Measurements from ENCODE around the gene PPP2R3B.

Gene PPP2R3B

GRCh38 chrX:335758-336155 lies 51.0 kb downstream of the PPP2R3B start:
- Histone ChIP-seq H3K79me2 (ENCODE audit: insufficient read depth, low read length) (no peaks in the 10 kb centered on the region), H3K9ac (ENCODE audit: low read depth, low read length) (no peak overlapping the region), H3K9me3 (ENCODE audit: insufficient read depth, low read length, severe bottlenecking) (no peaks in the 10 kb centered on the region), H3K27me3 (ENCODE audit: insufficient read depth, low read length, poor library complexity) (no peaks in the 10 kb centered on the region), H2AFZ (ENCODE audit: low read depth, low read length) (no peak overlapping the region), H4K20me1 (ENCODE audit: insufficient read depth, low read length) (peaks cover 7% of the 10 kb centered on the region), H3K27ac (ENCODE audit: low read length) (no peak overlapping the region), H3K4me1 (ENCODE audit: insufficient read depth, low read length) (no peaks in the 10 kb centered on the region), H3K36me3 (ENCODE audit: insufficient read depth, low read length) (peaks cover 59% of the 10 kb centered on the region), H3K4me3 (ENCODE audit: low read depth in 1 of 2, low read length in 2 of 2) (no peak overlapping the region), H3K4me2 (ENCODE audit: insufficient read depth, low read length) (no peak overlapping the region)
- no peak for TF ChIP-seq EZH2 (IDR thresholded peaks at IDR 0.05; ENCODE audit: borderline replicate concordance, low read depth, low read length, severe bottlenecking)
- TF ChIP-seq, protein P1, sequence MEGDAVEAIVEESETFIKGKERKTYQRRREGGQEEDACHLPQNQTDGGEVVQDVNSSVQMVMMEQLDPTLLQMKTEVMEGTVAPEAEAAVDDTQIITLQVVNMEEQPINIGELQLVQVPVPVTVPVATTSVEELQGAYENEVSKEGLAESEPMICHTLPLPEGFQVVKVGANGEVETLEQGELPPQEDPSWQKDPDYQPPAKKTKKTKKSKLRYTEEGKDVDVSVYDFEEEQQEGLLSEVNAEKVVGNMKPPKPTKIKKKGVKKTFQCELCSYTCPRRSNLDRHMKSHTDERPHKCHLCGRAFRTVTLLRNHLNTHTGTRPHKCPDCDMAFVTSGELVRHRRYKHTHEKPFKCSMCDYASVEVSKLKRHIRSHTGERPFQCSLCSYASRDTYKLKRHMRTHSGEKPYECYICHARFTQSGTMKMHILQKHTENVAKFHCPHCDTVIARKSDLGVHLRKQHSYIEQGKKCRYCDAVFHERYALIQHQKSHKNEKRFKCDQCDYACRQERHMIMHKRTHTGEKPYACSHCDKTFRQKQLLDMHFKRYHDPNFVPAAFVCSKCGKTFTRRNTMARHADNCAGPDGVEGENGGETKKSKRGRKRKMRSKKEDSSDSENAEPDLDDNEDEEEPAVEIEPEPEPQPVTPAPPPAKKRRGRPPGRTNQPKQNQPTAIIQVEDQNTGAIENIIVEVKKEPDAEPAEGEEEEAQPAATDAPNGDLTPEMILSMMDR (IDR thresholded peaks at IDR 0.05; ENCODE audit: borderline replicate concordance, extremely low read depth, low read length, poor library complexity, severe bottlenecking): no peak
- ATAC-seq (ENCODE audit: insufficient read depth, low read depth): no peak
- DNase-seq: no peak

- H3K4me1 ChIP-seq (ENCODE audit: insufficient read depth, low read length): no peaks in the 10 kb centered on the region
- no peak for DNase-seq
- H3K9me3 ChIP-seq (ENCODE audit: insufficient read depth, low read length, severe bottlenecking): no peaks in the 10 kb centered on the region
- H3K4me3 ChIP-seq (ENCODE audit: low read depth in 1 of 2, low read length in 2 of 2): no peak overlapping the region
- no peaks in the 10 kb centered on the region for H3K27me3 ChIP-seq (ENCODE audit: insufficient read depth, low read length, poor library complexity)
- no peak overlapping the region for H3K27ac ChIP-seq (ENCODE audit: low read length)
- no peaks in the 10 kb centered on the region for H3K79me2 ChIP-seq (ENCODE audit: insufficient read depth, low read length)
- TF ChIP-seq EZH2 (IDR thresholded peaks at IDR 0.05; ENCODE audit: borderline replicate concordance, low read depth, low read length, severe bottlenecking): no peak
- TF ChIP-seq, protein P1 (IDR thresholded peaks at IDR 0.05; ENCODE audit: borderline replicate concordance, extremely low read depth, low read length, poor library complexity, severe bottlenecking): no peak
- ATAC-seq (ENCODE audit: insufficient read depth, low read depth): no peak
- peaks cover 7% of the 10 kb centered on the region for H4K20me1 ChIP-seq (ENCODE audit: insufficient read depth, low read length)
- no peak overlapping the region for H2AFZ ChIP-seq (ENCODE audit: low read depth, low read length)
- no peak overlapping the region for H3K9ac ChIP-seq (ENCODE audit: low read depth, low read length)
- H3K4me2 ChIP-seq (ENCODE audit: insufficient read depth, low read length): no peak overlapping the region
- peaks cover 56% of the 10 kb centered on the region for H3K36me3 ChIP-seq (ENCODE audit: insufficient read depth, low read length)
Measured at GRCh38 chrX:334971-335757, 51.5 kb downstream of the PPP2R3B start.

- H4K20me1 ChIP-seq (ENCODE audit: insufficient read depth, low read length): peaks cover 7% of the 10 kb centered on the region
- DNase-seq (no peak), ATAC-seq (ENCODE audit: insufficient read depth, low read depth) (no peak)
- H3K79me2 ChIP-seq (ENCODE audit: insufficient read depth, low read length): no peaks in the 10 kb centered on the region
- H3K4me3 ChIP-seq (ENCODE audit: low read depth in 1 of 2, low read length in 2 of 2): no peak overlapping the region
- H3K9me3 ChIP-seq (ENCODE audit: insufficient read depth, low read length, severe bottlenecking): no peaks in the 10 kb centered on the region
- no peak overlapping the region for H2AFZ ChIP-seq (ENCODE audit: low read depth, low read length)
- no peak overlapping the region for H3K27ac ChIP-seq (ENCODE audit: low read length)
- peaks cover 56% of the 10 kb centered on the region for H3K36me3 ChIP-seq (ENCODE audit: insufficient read depth, low read length)
- no peak overlapping the region for H3K4me2 ChIP-seq (ENCODE audit: insufficient read depth, low read length)
- TF ChIP-seq, protein P1 (IDR thresholded peaks at IDR 0.05; ENCODE audit: borderline replicate concordance, extremely low read depth, low read length, poor library complexity, severe bottlenecking): no peak
- TF ChIP-seq EZH2 (IDR thresholded peaks at IDR 0.05; ENCODE audit: borderline replicate concordance, low read depth, low read length, severe bottlenecking): no peak
- H3K27me3 ChIP-seq (ENCODE audit: insufficient read depth, low read length, poor library complexity): no peaks in the 10 kb centered on the region
- no peak overlapping the region for H3K9ac ChIP-seq (ENCODE audit: low read depth, low read length)
- H3K4me1 ChIP-seq (ENCODE audit: insufficient read depth, low read length): no peaks in the 10 kb centered on the region
Measured at GRCh38 chrX:334331-334891, 52.3 kb downstream of the PPP2R3B start.

Data from DND-41 (cell line).